HK-2 (cell line): Measurements from ENCODE around the gene BAD.
A peak's percentile ranks its signal among the peaks of the same experiment; 100 is the strongest.

Source experiments
- DNase-seq: peaks from one replicate; pipeline ENCODE4 v3.0.0-alpha.2; 2018; ENCODE audit not compliant: unreplicated experiment

Gene BAD

GRCh38 chr11:64296236-64296635 is 11.8 kb upstream of the BAD start:
- no peak for DNase-seq

- no peak for DNase-seq
Observed at GRCh38 chr11:64295760-64296159, 11.3 kb upstream of the BAD start.

- no peak for DNase-seq
Observed at GRCh38 chr11:64294774-64295173, 10.3 kb upstream of the BAD start.

- no peak for DNase-seq
Observed at GRCh38 chr11:64292460-64293254, 8.2 kb upstream of the BAD start.

GRCh38 chr11:64291752-64292459 is 7.4 kb upstream of the BAD start:
- no peak for DNase-seq

GRCh38 chr11:64291262-64291751 is 6.8 kb upstream of the BAD start, which contains the start of gene KCNK4:
KCNK4 (plus strand) TSS chr11:64291302; CDS start chr11:64293019, 1,717 bp downstream.
- DNase-seq, result no peak

- DNase-seq, result no peak
Observed at GRCh38 chr11:64290352-64291261, 6.1 kb upstream of the BAD start.

GRCh38 chr11:64289002-64289564 is 4.6 kb upstream of the BAD start:
- DNase-seq, result no peak

GRCh38 chr11:64288353-64288750 is 3.9 kb upstream of the BAD start:
- DNase-seq, result no peak

GRCh38 chr11:64287676-64288352 is 3.3 kb upstream of the BAD start:
- no peak for DNase-seq

GRCh38 chr11:64286801-64287159 is 2.3 kb upstream of the BAD start:
- DNase-seq, result no peak

- DNase-seq, result peak; percentile 31
Observed at GRCh38 chr11:64285885-64286800, 1.7 kb upstream of the BAD start.

- DNase-seq, result peak; percentile 75
Observed at GRCh38 chr11:64284962-64285884, 758 bp upstream of the BAD start, which contains the start of gene GPR137. GPR137 (plus strand) TSS chr11:64285848; CDS start chr11:64286525, 677 bp downstream.

- no peak for DNase-seq
Observed at GRCh38 chr11:64283092-64283491, 1.4 kb downstream of the BAD start.

GRCh38 chr11:64281957-64282770 is 2.3 kb downstream of the BAD start:
- no peak for DNase-seq

- no peak for DNase-seq
Observed at GRCh38 chr11:64278576-64279190, 5.8 kb downstream of the BAD start.

- no peak for DNase-seq
Observed at GRCh38 chr11:64276653-64277431, 7.6 kb downstream of the BAD start.
